ENCODE data around the gene HECTD2.

Gene HECTD2

GRCh38 chr10:91472911-91473310 lies 62.8 kb downstream of the HECTD2 start:
- Histone ChIP-seq H3K9ac (ENCODE audit: low read length in 2 of 2) (no peak overlapping the region), H3K27ac (ENCODE audit: low read length) (no peak overlapping the region), H3K4me1 (ENCODE audit: control insufficient read depth, insufficient read depth, low read length) (no peaks in the 10 kb centered on the region)

GRCh38 chr10:91474009-91474408 lies 63.9 kb downstream of the HECTD2 start:
- Histone ChIP-seq H3K27ac (ENCODE audit: low read length) (no peak overlapping the region), H3K9me3 (ENCODE audit: control insufficient read depth in 2 of 2, low read length in 2 of 2) (no peaks in the 10 kb centered on the region), H3K4me1 (ENCODE audit: control insufficient read depth, insufficient read depth, low read length) (no peaks in the 10 kb centered on the region), H3K36me3 (ENCODE audit: control insufficient read depth in 2 of 2, insufficient read depth in 2 of 2, low read length in 2 of 2) (peaks cover 0 to 3% of the 10 kb centered on the region in 2 donors), H3K4me3 (ENCODE audit: low read length in 2 of 2) (no peak overlapping the region), H3K27me3 (ENCODE audit: control insufficient read depth in 1 of 2, insufficient read depth in 2 of 2, low read length in 2 of 2) (no peaks in the 10 kb centered on the region), H3K9ac (ENCODE audit: low read length in 2 of 2) (no peak overlapping the region)

More at GRCh38 chr10:91472911-91473310, 62.8 kb downstream of the HECTD2 start:
- Histone ChIP-seq H3K36me3 (ENCODE audit: control insufficient read depth in 2 of 2, insufficient read depth in 2 of 2, low read length in 2 of 2) (no peaks in the 10 kb centered on the region), H3K27me3 (ENCODE audit: control insufficient read depth in 1 of 2, insufficient read depth in 2 of 2, low read length in 2 of 2) (no peaks in the 10 kb centered on the region), H3K4me3 (ENCODE audit: low read length in 2 of 2) (no peak overlapping the region), H3K9me3 (ENCODE audit: control insufficient read depth in 2 of 2, low read length in 2 of 2) (no peaks in the 10 kb centered on the region)

DNA sequence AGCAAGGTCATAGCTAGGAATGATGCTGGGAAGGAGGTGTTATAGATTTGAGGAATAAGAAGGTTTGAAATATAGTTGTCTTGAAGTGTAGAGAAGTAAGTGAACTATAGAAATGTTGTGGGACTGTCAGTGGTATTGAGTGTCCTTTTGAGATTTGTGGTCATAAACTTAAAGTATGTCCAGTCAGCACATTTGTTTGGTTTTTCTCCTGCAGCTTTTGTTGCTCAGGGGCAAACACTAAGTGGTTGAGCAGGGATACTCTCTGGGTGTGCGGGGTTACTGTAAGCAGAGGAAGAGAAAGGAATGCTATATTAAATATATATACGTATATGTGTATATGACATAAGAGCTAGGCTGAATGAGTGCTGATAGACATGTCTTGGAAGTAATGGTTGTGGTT lies 67.1 kb downstream of the HECTD2 start:
- Histone ChIP-seq H3K36me3 (ENCODE audit: control insufficient read depth in 2 of 2, insufficient read depth in 2 of 2, low read length in 2 of 2) (peaks cover 0 to 3% of the 10 kb centered on the region in 2 donors), H3K27ac (ENCODE audit: low read length) (no peak overlapping the region), H3K27me3 (ENCODE audit: control insufficient read depth in 1 of 2, insufficient read depth in 2 of 2, low read length in 2 of 2) (no peaks in the 10 kb centered on the region), H3K9ac (ENCODE audit: low read length in 2 of 2) (no peak overlapping the region), H3K4me1 (ENCODE audit: control insufficient read depth, insufficient read depth, low read length) (no peaks in the 10 kb centered on the region), H3K9me3 (ENCODE audit: control insufficient read depth in 2 of 2, low read length in 2 of 2) (no peaks in the 10 kb centered on the region), H3K4me3 (ENCODE audit: low read length in 2 of 2) (no peak overlapping the region)

DNA sequence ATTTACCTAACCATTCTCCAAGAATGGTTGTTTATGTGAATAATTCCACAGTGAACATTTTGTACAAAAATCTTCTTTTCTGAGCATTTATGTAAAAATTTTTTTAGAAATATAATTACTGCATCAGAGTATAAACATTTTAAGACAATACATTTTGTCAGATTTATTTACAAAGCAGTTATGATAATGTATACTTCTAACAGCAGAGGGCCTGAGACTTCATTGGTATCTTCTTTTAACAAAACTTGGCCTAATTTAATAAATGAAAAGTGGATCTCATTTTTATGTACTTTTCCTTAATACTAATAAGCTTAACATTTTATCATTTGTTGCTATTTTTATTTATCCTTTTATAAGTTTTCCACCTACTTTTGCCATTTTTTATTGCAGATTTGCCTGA lies 69.4 kb downstream of the HECTD2 start:
- Histone ChIP-seq H3K9ac (ENCODE audit: low read length in 2 of 2) (no peak overlapping the region), H3K4me3 (ENCODE audit: low read length in 2 of 2) (no peak overlapping the region), H3K27ac (ENCODE audit: low read length) (no peak overlapping the region), H3K4me1 (ENCODE audit: control insufficient read depth, insufficient read depth, low read length) (no peaks in the 10 kb centered on the region), H3K27me3 (ENCODE audit: control insufficient read depth in 1 of 2, insufficient read depth in 2 of 2, low read length in 2 of 2) (no peaks in the 10 kb centered on the region), H3K9me3 (ENCODE audit: control insufficient read depth in 2 of 2, low read length in 2 of 2) (no peaks in the 10 kb centered on the region), H3K36me3 (ENCODE audit: control insufficient read depth in 2 of 2, insufficient read depth in 2 of 2, low read length in 2 of 2) (peaks cover 6 to 7% of the 10 kb centered on the region in 2 donors)

DNA sequence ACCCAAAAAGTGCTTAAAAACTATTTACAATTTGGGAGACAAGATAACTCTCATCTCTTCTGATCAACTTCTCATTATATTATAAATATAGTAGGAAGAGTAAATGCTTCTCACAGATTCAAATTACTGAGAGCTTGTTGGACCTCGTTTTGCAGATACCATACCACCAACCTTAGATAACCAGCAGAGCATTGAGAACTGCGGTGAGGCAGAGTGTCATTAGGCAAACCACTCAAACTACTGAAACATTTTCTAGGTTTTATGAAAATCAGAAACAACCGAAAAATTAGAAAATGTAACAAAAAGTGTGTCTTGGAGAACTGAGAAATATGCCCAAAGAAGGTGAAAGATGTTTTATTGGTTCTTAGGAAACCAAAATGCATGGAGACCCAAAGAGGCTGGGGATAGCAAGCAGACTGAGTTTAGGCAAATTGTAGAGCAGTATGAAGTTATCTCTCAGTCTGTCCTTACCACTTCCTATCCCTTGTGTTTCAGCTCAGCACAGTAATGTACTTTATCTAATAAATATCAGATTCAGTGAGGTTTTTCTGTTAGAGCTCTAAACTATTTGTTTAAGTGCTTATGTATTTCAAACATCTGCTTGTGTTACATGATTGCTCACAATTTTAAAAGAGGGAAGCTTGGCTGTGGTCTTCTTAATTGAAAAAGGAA lies 77.9 kb downstream of the HECTD2 start:
- no peaks in the 10 kb centered on the region for H3K4me1 ChIP-seq (ENCODE audit: control insufficient read depth, insufficient read depth, low read length)
- no peaks in the 10 kb centered on the region for H3K27me3 ChIP-seq (ENCODE audit: control insufficient read depth in 1 of 2, insufficient read depth in 2 of 2, low read length in 2 of 2)
- no peak overlapping the region for H3K9ac ChIP-seq (ENCODE audit: low read length in 2 of 2)
- no peak overlapping the region for H3K27ac ChIP-seq (ENCODE audit: low read length)
- H3K36me3 ChIP-seq (ENCODE audit: control insufficient read depth in 2 of 2, insufficient read depth in 2 of 2, low read length in 2 of 2) = peaks cover 2 to 5% of the 10 kb centered on the region in 2 donors
- H3K9me3 ChIP-seq (ENCODE audit: control insufficient read depth in 2 of 2, low read length in 2 of 2) = no peaks in the 10 kb centered on the region
- H3K4me3 ChIP-seq (ENCODE audit: low read length in 2 of 2) = no peak overlapping the region

DNA sequence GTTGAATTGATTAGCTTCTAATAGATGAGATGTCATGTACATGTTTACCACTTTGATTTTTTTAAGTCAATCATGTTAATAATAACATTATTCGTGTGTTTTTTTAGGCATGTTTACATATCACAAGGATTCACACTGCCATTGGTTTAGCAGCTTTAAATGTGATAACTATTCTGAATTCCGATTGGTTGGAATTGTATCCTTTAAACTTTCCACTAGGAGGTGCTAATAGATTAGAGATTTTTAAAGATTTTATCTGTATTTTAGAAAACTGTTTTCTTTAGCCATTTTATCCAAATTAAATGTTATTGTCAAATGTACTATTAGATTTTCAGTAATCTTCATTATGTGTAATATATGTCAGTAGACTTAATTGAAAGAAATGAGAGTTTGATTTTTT lies 83.2 kb downstream of the HECTD2 start:
- Histone ChIP-seq H3K4me1 (ENCODE audit: control insufficient read depth, insufficient read depth, low read length) (no peaks in the 10 kb centered on the region), H3K36me3 (ENCODE audit: control insufficient read depth in 2 of 2, insufficient read depth in 2 of 2, low read length in 2 of 2) (no peaks in the 10 kb centered on the region), H3K27ac (ENCODE audit: low read length) (no peak overlapping the region), H3K9ac (ENCODE audit: low read length in 2 of 2) (no peak overlapping the region), H3K9me3 (ENCODE audit: control insufficient read depth in 2 of 2, low read length in 2 of 2) (no peaks in the 10 kb centered on the region), H3K4me3 (ENCODE audit: low read length in 2 of 2) (no peak overlapping the region), H3K27me3 (ENCODE audit: control insufficient read depth in 1 of 2, insufficient read depth in 2 of 2, low read length in 2 of 2) (no peaks in the 10 kb centered on the region)

DNA sequence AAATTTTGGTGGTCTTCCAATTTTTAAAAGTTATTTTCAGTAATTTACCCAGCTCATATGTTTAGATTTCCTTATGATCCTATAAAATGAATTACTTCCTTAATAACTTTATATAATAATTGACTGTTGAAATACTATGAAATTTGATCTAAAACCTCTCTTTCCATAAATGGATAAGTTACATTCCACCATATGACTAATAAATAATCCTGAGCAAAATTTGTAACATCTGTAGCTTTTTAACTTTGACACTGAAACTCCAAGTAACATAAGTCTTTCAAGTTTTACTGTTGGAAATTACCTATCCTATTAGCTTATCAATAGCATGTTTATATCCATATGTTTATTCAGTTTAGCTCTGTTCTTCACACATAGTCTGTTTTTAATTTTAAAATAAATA lies 85.3 kb downstream of the HECTD2 start:
- no peak overlapping the region for H3K9ac ChIP-seq (ENCODE audit: low read length in 2 of 2)
- H3K36me3 ChIP-seq (ENCODE audit: control insufficient read depth in 2 of 2, insufficient read depth in 2 of 2, low read length in 2 of 2) = no peaks in the 10 kb centered on the region
- H3K4me3 ChIP-seq (ENCODE audit: low read length in 2 of 2) = no peak overlapping the region
- H3K27me3 ChIP-seq (ENCODE audit: control insufficient read depth in 1 of 2, insufficient read depth in 2 of 2, low read length in 2 of 2) = no peaks in the 10 kb centered on the region
- H3K27ac ChIP-seq (ENCODE audit: low read length) = no peak overlapping the region
- no peaks in the 10 kb centered on the region for H3K9me3 ChIP-seq (ENCODE audit: control insufficient read depth in 2 of 2, low read length in 2 of 2)
- H3K4me1 ChIP-seq (ENCODE audit: control insufficient read depth, insufficient read depth, low read length) = no peaks in the 10 kb centered on the region

- H3K4me3 ChIP-seq (ENCODE audit: low read length in 2 of 2) = no peak overlapping the region
- H3K27ac ChIP-seq (ENCODE audit: low read length) = no peak overlapping the region
- no peak overlapping the region for H3K9ac ChIP-seq (ENCODE audit: low read length in 2 of 2)
- no peaks in the 10 kb centered on the region for H3K27me3 ChIP-seq (ENCODE audit: control insufficient read depth in 1 of 2, insufficient read depth in 2 of 2, low read length in 2 of 2)
- no peaks in the 10 kb centered on the region for H3K4me1 ChIP-seq (ENCODE audit: control insufficient read depth, insufficient read depth, low read length)
- no peaks in the 10 kb centered on the region for H3K9me3 ChIP-seq (ENCODE audit: control insufficient read depth in 2 of 2, low read length in 2 of 2)
- no peaks in the 10 kb centered on the region for H3K36me3 ChIP-seq (ENCODE audit: control insufficient read depth in 2 of 2, insufficient read depth in 2 of 2, low read length in 2 of 2)
Observed at GRCh38 chr10:91496016-91496415, 85.9 kb downstream of the HECTD2 start.

DNA sequence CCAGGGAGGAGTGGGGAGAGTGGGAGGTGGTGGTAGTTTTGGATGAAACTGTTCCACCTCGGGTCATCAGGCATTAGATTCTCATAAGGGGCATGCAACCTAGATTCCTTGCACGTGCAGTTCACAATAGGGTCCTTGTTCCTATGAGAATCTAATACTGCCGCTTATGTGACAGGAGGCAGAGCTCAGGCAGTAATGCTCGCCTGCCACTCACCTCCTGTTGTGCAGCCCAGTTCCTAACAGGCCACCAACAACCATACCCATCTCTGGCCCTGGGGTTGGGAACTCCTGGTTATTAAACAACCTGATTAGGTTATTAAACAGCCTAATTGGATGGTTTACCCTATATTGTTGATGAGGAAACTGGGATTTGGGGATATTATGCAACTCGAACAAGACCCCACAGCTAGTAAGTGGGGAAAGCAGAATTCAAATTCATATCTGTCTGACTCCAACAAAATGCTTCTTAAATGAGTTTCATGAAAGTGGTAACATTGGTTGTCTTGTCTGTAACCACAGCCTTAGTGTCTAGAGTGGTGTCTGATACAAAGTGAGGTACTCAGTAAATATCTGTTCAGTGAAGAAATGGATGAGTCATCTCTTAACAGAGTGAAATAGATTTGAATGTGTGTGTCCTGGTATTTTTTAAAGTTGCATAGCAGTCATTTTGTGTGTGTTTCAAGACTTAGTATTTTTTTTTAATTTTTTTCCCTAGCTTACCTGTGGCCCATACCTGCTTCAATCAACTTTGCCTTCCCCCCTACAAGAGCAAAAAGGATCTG lies 101.6 kb downstream of the HECTD2 start:
- H3K27ac ChIP-seq (ENCODE audit: low read length) = no peak overlapping the region
- H3K4me3 ChIP-seq (ENCODE audit: low read length in 2 of 2) = no peak overlapping the region
- no peaks in the 10 kb centered on the region for H3K27me3 ChIP-seq (ENCODE audit: control insufficient read depth in 1 of 2, insufficient read depth in 2 of 2, low read length in 2 of 2)
- H3K9me3 ChIP-seq (ENCODE audit: control insufficient read depth in 2 of 2, low read length in 2 of 2) = no peaks in the 10 kb centered on the region
- H3K36me3 ChIP-seq (ENCODE audit: control insufficient read depth in 2 of 2, insufficient read depth in 2 of 2, low read length in 2 of 2) = peaks cover 0 to 2% of the 10 kb centered on the region in 2 donors
- H3K4me1 ChIP-seq (ENCODE audit: control insufficient read depth, insufficient read depth, low read length) = no peaks in the 10 kb centered on the region
- no peak overlapping the region for H3K9ac ChIP-seq (ENCODE audit: low read length in 2 of 2)

DNA sequence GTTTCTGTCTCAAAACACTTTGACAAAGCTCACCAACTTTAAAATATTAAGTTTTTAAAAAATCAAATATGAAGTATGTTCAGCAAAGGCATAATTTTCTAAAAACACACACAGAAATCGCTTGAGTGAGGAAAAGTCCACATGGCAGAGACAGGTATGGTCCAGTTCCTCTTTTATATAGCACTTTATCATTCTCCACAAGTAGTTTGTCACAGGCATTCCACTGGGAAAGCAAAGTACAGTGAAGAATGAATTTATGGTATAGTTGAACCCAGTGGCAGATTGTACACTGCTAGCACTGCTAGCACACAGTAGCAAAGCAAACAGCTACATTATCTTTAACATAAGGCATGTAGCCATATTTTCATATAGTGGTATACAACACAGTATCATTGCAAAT lies 102.3 kb downstream of the HECTD2 start:
- H3K27ac ChIP-seq (ENCODE audit: low read length) = no peak overlapping the region
- H3K9me3 ChIP-seq (ENCODE audit: control insufficient read depth in 2 of 2, low read length in 2 of 2) = no peaks in the 10 kb centered on the region
- no peak overlapping the region for H3K4me3 ChIP-seq (ENCODE audit: low read length in 2 of 2)
- H3K9ac ChIP-seq (ENCODE audit: low read length in 2 of 2) = no peak overlapping the region
- peaks cover 0 to 2% of the 10 kb centered on the region in 2 donors for H3K36me3 ChIP-seq (ENCODE audit: control insufficient read depth in 2 of 2, insufficient read depth in 2 of 2, low read length in 2 of 2)
- no peaks in the 10 kb centered on the region for H3K4me1 ChIP-seq (ENCODE audit: control insufficient read depth, insufficient read depth, low read length)
- H3K27me3 ChIP-seq (ENCODE audit: control insufficient read depth in 1 of 2, insufficient read depth in 2 of 2, low read length in 2 of 2) = no peaks in the 10 kb centered on the region
